Measurements from ENCODE around the gene CBLN3. TPM values are rescaled to one million over a fixed set of nuclear protein-coding genes. Genes with fewer than 3 reads are reported as not detected.

The CBLN3 gene
- 2.8 and 4.6 TPM in 2 replicates for total RNA-seq

GRCh38 chr14:24429395-24430142 is at the start of gene CBLN3, which contains the start of gene KHNYN:
CBLN3 (minus strand) TSS chr14:24429668; CDS start chr14:24429054, 614 bp downstream.
KHNYN (plus strand) TSS chr14:24429954; CDS start chr14:24430731, 777 bp downstream.

GRCh38 chr14:24442240-24443052 is 13.0 kb upstream of the CBLN3 start, which contains the start of gene SDR39U1:
SDR39U1 (minus strand) TSS chr14:24442776; CDS start chr14:24442769, 7 bp downstream.

GRCh38 chr14:24398653-24399446 is 30.6 kb downstream of the CBLN3 start, which contains the start of gene NYNRIN:
NYNRIN (plus strand) TSS chr14:24399003; CDS start chr14:24399247, 244 bp downstream.

Other genes starting within 250 kb of the CBLN3 start
- gene IPO4, start 240.9 kb downstream of the CBLN3 start, total RNA-seq, result 70.4 and 79.0 TPM in 2 replicates
- gene TM9SF1, start 234.2 kb downstream of the CBLN3 start, total RNA-seq, result 85.9 and 92.5 TPM in 2 replicates
- not detected in 2 replicates for gene TSSK4, start 224.0 kb downstream of the CBLN3 start, total RNA-seq
- 28.0 and 40.8 TPM in 2 replicates for gene CHMP4A, start 216.2 kb downstream of the CBLN3 start, total RNA-seq
- 11.8 and 12.8 TPM in 2 replicates for gene MDP1, start 213.6 kb downstream of the CBLN3 start, total RNA-seq
- 229 and 231 TPM in 2 replicates for gene NEDD8, start 197.3 kb downstream of the CBLN3 start, total RNA-seq
- 83.0 and 111 TPM in 2 replicates for gene GMPR2, start 196.7 kb downstream of the CBLN3 start, total RNA-seq
- gene TINF2, start 187.0 kb downstream of the CBLN3 start, total RNA-seq, result 48.6 and 95.1 TPM in 2 replicates
- 0.35 and 4.0 TPM in 2 replicates for gene TGM1, start 166.5 kb downstream of the CBLN3 start, total RNA-seq
- gene RABGGTA, start 158.1 kb downstream of the CBLN3 start, total RNA-seq, result 33.1 and 65.2 TPM in 2 replicates
- 15.3 and 21.3 TPM in 2 replicates for gene DHRS1, start 129.9 kb downstream of the CBLN3 start, total RNA-seq
- gene NOP9, start 129.8 kb downstream of the CBLN3 start, total RNA-seq, result 15.0 and 22.0 TPM in 2 replicates
- gene CIDEB, start 121.7 kb downstream of the CBLN3 start, total RNA-seq, result 1.4 and 2.3 TPM in 2 replicates
- 0.18 and 1.4 TPM in 2 replicates for gene LTB4R2, start 119.5 kb downstream of the CBLN3 start, total RNA-seq
- gene LTB4R, start 118.2 kb downstream of the CBLN3 start, total RNA-seq, result under 0.01 and 0.71 TPM in 2 replicates
- not detected in 2 replicates for gene ADCY4, start 94.6 kb downstream of the CBLN3 start, total RNA-seq
- gene RIPK3, start 89.7 kb downstream of the CBLN3 start, total RNA-seq, result not detected in 2 replicates
- gene NFATC4, start 61.5 kb downstream of the CBLN3 start, total RNA-seq, result 27.8 and 35.7 TPM in 2 replicates
- gene NYNRIN, start 30.7 kb downstream of the CBLN3 start, total RNA-seq, result 11.9 and 12.1 TPM in 2 replicates
- 39.5 and 41.8 TPM in 2 replicates for gene KHNYN, start 286 bp upstream of the CBLN3 start, total RNA-seq
- 18.1 and 32.9 TPM in 2 replicates for gene SDR39U1, start 13.1 kb upstream of the CBLN3 start, total RNA-seq
- gene CMA1, start 78.6 kb upstream of the CBLN3 start, total RNA-seq, result not detected in 2 replicates
- gene CTSG, start 146.6 kb upstream of the CBLN3 start, total RNA-seq, result not detected in 2 replicates
- gene GZMH, start 180.0 kb upstream of the CBLN3 start, total RNA-seq, result not detected in 2 replicates
- gene GZMB, start 204.5 kb upstream of the CBLN3 start, total RNA-seq, result not detected in 2 replicates

All from myometrial cell (primary cell).